Endothelial cell (in vitro differentiated cells): ENCODE data around the gene LDLRAP1. TPM values are rescaled to one million over a fixed set of nuclear protein-coding genes. Genes with fewer than 3 reads are reported as not detected.

Experiments
- DNase-seq: peaks from one replicate; pipeline ENCODE4 v3.0.0; 2021; ENCODE audit warnings: low spot score
- H3K27ac Mint-ChIP-seq: one replicate; pipeline ENCODE4 v1.8.0; 2021; ENCODE audit warnings: mixed read lengths, inconsistent platforms; ENCODE audit not compliant: unreplicated experiment
- H3K27me3 Mint-ChIP-seq: one replicate; pipeline ENCODE4 v1.8.0; 2021; ENCODE audit warnings: mild to moderate bottlenecking, moderate library complexity, mixed read lengths, inconsistent platforms; ENCODE audit not compliant: unreplicated experiment
- H3K36me3 Mint-ChIP-seq: one replicate; pipeline ENCODE4 v1.8.0; 2021; ENCODE audit warnings: mild to moderate bottlenecking, low read depth, mixed read lengths, inconsistent platforms; ENCODE audit not compliant: unreplicated experiment
- H3K4me1 Mint-ChIP-seq: one replicate; pipeline ENCODE4 v1.8.0; 2021; ENCODE audit warnings: mild to moderate bottlenecking, mixed read lengths, inconsistent platforms; ENCODE audit not compliant: unreplicated experiment
- H3K4me3 Mint-ChIP-seq: one replicate; pipeline ENCODE4 v1.8.0; 2021; ENCODE audit warnings: mild to moderate bottlenecking, mixed read lengths, inconsistent platforms; ENCODE audit not compliant: unreplicated experiment
- H3K9me3 Mint-ChIP-seq: one replicate; pipeline ENCODE4 v1.8.0; 2021; ENCODE audit warnings: mixed read lengths, inconsistent platforms; ENCODE audit not compliant: unreplicated experiment
- CTCF ChIP-seq: fragments of 200-600 bp; sonication (generic); IDR thresholded peaks from one replicate; pipeline ENCODE4 v1.5.0; 2021; ENCODE audit warnings: antibody characterized with exemption; ENCODE audit not compliant: unreplicated experiment
- total RNA-seq: library from RNA; stranded (reverse); fragmentation: NEBNext Ultra II Directional; extraction: Animal tissue kit (Norgen Biotek cat#: 25700); gene quantifications from one replicate; pipeline ENCODE4 v1.2.1, GENCODE V29; 2021; ENCODE audit not compliant: unreplicated experiment

Gene LDLRAP1
- total RNA-seq, 1 donor from 2014 or later: 23.5 TPM

GRCh38 chr1:25540750-25541342 is 2.6 kb upstream of the LDLRAP1 start:
- peaks cover 2% of the 10 kb centered on the region for H3K27me3 Mint-ChIP-seq
- no peak overlapping the region for H3K4me3 Mint-ChIP-seq
- H3K4me1 Mint-ChIP-seq: peaks cover 6% of the 10 kb centered on the region
- H3K36me3 Mint-ChIP-seq: no peaks in the 10 kb centered on the region
- H3K9me3 Mint-ChIP-seq: no peaks in the 10 kb centered on the region
- DNase-seq: no peak
- no peak for TF ChIP-seq CTCF
- H3K27ac Mint-ChIP-seq: no peak overlapping the region

- H3K4me1 Mint-ChIP-seq: peaks cover 6% of the 10 kb centered on the region
- TF ChIP-seq CTCF: no peak
- no peak overlapping the region for H3K4me3 Mint-ChIP-seq
These were observed 2.0 kb upstream of the LDLRAP1 start for GRCh38 chr1:25541425-25541824.

GRCh38 chr1:25541889-25542658 is 1.3 kb upstream of the LDLRAP1 start:
- Mint-ChIP-seq H3K4me3 (peak overlapping the region; percentile 21), H3K27ac (no peak overlapping the region)
- TF ChIP-seq CTCF: no peak

More at GRCh38 chr1:25541425-25541824, 2.0 kb upstream of the LDLRAP1 start:
- no peaks in the 10 kb centered on the region for H3K36me3 Mint-ChIP-seq
- no peak overlapping the region for H3K27ac Mint-ChIP-seq
- H3K9me3 Mint-ChIP-seq: no peaks in the 10 kb centered on the region
- H3K27me3 Mint-ChIP-seq: peaks cover 2% of the 10 kb centered on the region
- DNase-seq: no peak

GRCh38 chr1:25543005-25543424 is 391 bp upstream of the LDLRAP1 start:
- no peak for DNase-seq
- Mint-ChIP-seq H3K4me1 (peaks cover 6% of the 10 kb centered on the region), H3K36me3 (no peaks in the 10 kb centered on the region), H3K9me3 (no peaks in the 10 kb centered on the region), H3K27ac (peak overlapping the region; percentile 30), H3K4me3 (peak overlapping the region; percentile 91), H3K27me3 (peaks cover 4% of the 10 kb centered on the region)
- TF ChIP-seq CTCF: no peak

More at GRCh38 chr1:25541889-25542658, 1.3 kb upstream of the LDLRAP1 start:
- Mint-ChIP-seq H3K4me1 (peaks cover 6% of the 10 kb centered on the region), H3K9me3 (no peaks in the 10 kb centered on the region), H3K36me3 (no peaks in the 10 kb centered on the region), H3K27me3 (peaks cover 4% of the 10 kb centered on the region)
- DNase-seq: no peak

- no peak for TF ChIP-seq CTCF
- H3K4me3 Mint-ChIP-seq: peak overlapping the region; percentile 85
- H3K27ac Mint-ChIP-seq: no peak overlapping the region
- H3K36me3 Mint-ChIP-seq: no peaks in the 10 kb centered on the region
- no peaks in the 10 kb centered on the region for H3K9me3 Mint-ChIP-seq
- H3K4me1 Mint-ChIP-seq: peaks cover 6% of the 10 kb centered on the region
- peaks cover 2% of the 10 kb centered on the region for H3K27me3 Mint-ChIP-seq
- DNase-seq: no peak
These were observed 898 bp downstream of the LDLRAP1 start for GRCh38 chr1:25544243-25544764.
